NK-92 treated with Interleukin-12 subunit alpha and Interleukin-12 subunit beta, amount 100 ng/mL, for 24 hours (cell line): Measurements from ENCODE around the gene GSTA5.
"Not testable (repeated sequence)": the region's sequence is repeated elsewhere in the genome, so short reads cannot be mapped to it uniquely, and the experiment has no call there.

ENCODE experiments used
- DNase-seq: peaks from one replicate; lab custom pipeline; 2025; lab: John Stamatoyannopoulos, UW

GSTA5 gene

DNA sequence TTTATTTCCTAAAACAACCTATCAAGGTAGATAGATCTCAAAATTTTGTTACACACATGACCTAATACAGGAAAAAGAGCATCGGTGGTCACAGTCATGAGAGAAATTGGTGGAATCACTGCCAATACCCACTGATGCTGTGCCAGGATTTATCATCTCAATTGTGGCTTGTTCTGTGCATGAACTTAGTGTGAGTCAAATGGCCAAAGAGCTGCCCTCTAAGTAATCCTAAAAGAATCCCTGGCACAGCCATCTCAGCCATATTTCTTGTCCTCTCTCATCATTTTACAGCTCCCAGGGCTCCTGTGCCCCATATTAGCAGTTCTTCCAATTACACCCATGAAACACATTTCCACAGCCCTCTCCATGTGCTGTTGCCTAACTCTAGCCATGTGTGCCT, 6.1 kb downstream of the GSTA5 start:
- DNase-seq, result no peak

- not testable (repeated sequence) for DNase-seq
Measured at GRCh38 chr6:52830869-52831268, 9.7 kb downstream of the GSTA5 start.

- no peak for DNase-seq
Measured at GRCh38 chr6:52829046-52829817, 11.4 kb downstream of the GSTA5 start.

DNA sequence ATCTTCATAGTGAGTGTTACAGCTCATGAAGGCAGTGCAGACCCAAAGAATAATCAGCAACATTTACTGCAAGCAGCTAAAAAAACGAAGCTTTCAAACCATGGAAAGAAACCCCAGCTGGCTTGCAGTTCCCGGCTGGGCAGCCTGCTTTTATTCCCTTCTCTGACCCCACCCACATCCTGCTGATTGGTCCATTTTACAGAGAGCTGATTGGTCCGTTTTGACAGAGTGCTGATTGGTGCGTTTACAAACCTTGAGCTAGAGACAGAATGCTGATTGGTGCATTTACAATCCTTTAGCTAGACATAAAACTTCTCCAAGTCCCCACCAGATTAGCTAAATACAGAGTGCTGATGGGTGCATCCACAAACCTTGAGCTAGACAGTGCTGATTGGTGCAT, 12.0 kb downstream of the GSTA5 start:
- not testable (repeated sequence) for DNase-seq

DNA sequence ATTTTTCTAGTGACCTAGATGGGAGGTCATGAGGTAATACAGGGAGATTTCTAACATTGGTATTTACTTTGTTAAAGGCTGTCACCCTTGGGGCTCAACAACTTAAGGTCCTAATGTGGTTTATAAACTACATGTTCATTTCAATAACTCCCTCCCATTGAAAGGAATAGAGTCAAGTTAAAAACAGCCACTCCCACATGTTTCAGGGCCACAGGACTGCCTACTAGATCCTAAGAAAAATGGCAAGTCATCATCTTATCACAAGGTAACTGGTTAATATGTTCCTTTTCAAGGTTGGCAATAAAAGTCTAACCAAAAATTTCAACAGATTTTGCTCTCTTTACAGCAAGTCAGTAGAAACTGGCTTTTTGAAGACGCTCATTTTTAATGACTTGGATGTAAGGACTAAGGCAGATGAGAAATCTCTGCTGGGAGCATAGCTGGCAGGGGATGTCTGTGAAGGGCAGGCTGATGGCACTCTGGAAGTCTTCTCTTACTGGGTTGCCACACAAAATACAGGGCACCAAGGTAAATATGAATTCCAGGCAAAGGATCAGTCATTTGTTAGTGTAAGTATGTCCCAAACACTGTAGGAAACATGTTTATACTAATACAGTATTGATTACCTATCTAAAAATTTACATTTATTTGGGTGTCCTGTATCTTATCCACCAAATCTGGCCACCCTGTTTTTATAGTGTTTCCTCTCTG, 13.4 kb downstream of the GSTA5 start:
- not testable (repeated sequence) for DNase-seq

- no peak for DNase-seq
Measured at GRCh38 chr6:52826513-52826912, 14.1 kb downstream of the GSTA5 start.

DNA sequence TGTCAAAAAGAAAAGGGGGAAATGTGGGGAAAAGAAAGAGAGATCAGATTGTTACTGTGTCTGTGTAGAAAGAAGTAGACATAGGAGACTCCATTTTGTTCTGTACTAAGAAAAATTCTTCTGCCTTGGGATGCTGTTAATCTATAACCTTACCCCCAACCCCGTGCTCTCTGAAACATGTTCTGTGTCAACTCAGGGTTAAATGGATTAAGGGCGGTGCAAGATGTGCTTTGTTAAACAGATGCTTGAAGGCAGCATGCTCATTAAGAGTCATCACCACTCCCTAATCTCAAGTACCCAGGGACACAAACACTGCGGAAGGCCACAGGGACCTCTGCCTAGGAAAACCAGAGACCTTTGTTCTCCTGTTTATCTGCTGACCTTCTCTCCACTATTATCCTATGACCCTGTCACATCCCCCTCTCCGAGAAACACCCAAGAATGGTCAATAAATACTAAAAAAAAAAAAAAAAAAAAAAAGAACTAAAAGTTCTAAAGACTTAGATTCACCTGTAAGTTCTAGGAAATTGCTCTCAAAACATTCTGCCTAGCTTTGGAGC, 14.6 kb downstream of the GSTA5 start:
- DNase-seq, result not testable (repeated sequence)

- DNase-seq, result not testable (repeated sequence)
Measured at GRCh38 chr6:52825270-52825793, 15.3 kb downstream of the GSTA5 start.

GRCh38 chr6:52821842-52822241, 18.8 kb downstream of the GSTA5 start:
- no peak for DNase-seq

- no peak for DNase-seq
Measured at GRCh38 chr6:52820198-52820597, 20.4 kb downstream of the GSTA5 start.

DNA sequence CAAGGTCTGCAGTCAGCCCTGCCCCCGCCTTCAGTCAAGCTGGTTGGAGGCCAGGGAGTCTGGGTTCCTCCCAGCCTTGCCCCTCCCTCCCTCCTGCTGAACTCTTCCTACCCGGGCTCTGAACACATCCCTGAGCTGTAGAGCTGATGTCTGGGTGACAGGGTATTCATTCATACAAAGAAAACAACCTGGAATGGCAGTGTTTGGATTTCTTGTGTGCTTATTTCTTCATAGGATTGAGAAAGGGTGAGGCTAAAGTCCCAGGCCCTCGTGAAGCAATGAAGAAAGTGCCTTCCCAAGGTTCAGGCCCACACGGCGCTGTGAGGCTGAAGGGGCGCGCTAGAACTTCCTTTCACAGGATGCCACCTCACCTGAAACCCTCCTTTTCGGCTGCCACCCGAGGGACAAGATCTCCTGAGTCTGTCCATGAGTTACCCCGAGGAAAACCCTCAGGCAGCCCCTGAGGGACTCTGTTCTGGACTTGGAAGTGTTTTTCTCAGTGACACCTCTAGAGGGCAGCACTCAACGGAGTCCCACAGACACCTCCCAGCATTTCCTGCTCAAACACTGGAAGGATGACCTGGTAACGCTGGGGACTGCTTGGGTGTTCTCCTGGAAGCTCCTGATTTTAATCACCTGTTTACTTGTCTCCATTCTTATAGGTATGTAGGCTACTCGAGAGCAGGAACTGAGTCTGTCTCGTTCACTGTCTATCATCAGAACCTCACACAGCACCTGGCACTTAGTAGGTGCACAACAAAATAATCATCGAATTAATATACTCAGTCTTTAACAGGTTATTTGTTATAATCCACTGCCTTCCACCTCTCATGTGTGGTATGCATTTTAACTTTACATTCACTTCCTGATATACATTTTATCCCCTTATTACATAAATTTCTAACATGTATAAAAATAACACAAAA, 25.2 kb downstream of the GSTA5 start:
- DNase-seq, result no peak

GRCh38 chr6:52814545-52814944, 26.1 kb downstream of the GSTA5 start:
- not testable (repeated sequence) for DNase-seq

DNA sequence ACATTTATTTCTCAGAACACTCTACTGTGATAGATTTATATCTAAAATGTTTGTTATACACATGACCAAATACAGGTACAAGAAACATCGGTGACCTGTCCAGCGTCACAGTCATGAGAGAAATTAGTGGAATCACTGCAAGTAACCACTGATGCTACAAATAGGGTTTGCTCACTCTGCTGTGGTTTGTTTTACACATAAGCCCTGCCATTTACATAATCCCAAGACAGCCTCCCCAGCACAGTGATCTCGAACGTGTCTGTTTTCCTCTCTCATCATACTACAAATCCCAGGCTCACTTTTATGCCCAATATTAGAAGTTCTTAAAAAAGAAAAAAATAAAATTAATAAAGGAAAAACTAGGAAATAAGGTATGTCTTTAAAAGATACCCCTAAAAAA, 30.8 kb downstream of the GSTA5 start:
- not testable (repeated sequence) for DNase-seq

DNA sequence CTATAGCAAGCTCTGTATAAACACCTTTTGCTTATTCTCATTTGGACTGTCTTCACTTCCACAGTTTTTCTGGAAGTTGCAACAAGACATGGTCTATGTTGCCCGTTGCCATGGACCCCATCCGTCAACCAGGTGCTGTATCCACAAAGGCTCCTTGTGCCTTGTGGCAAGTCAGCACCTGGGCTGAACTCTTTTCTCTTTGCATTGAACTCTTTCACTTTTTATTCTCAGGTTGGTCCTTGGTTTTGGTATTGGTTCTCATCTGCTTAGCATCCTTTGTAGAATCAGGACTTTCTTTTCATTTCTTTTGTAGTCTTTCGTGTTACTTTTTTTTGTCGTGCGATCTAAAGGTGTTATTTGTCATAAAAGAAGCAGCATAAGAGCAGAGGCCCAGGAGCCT, 32.0 kb downstream of the GSTA5 start:
- DNase-seq, result no peak

DNA sequence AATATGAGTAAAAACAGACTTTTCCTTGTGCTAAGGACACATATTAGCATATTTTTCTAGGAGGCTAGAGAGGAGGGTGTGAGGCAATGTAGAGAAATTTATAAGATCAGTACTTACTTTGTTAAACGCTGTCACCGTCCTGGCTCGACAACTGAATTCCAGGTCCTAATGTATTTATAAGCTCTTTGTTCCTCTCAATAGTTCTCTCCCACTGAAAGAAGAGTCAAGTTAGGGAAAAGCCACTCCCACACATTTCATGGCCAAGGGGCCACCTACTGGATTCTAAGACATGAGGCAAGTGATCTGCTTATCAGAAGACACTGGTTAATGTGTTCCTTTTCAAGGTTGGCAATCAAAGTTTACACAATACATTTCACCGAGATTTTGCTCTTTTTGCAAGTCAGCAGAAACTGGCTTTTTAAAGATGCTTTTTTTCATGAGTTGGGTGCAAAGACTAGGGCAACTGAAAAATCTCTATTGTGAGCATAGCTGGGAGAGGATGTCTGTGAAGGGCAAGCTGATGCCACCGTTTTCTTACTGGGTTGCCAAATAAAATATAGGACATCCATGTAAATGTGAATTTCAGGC, 36.9 kb downstream of the GSTA5 start, which contains the start of gene GSTA1:
GSTA1 (minus strand) TSS at position 149 of the 588 bp plus-strand sequence. CDS start 4,549 bp downstream, outside the sequence.
- not testable (repeated sequence) for DNase-seq

DNA sequence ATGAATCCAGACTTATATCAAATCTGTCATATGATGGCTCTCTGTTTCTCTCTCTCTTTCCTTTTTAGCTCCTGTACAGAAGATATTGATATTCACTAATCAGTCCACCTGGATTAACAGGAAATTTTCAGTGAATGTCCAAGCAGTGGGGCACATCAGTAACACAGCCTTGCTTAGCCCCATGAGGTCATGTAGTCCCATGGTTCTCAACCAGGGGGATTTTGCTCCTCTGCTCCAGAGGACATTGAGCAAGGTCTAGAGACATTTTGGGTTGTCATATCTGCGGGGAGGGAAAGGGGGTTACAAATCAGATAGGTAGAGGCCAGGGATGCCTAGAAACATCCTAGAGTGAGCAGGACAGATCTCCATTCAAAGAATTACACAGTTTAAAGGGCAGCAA, 37.8 kb downstream of the GSTA5 start:
- DNase-seq, result no peak

DNA sequence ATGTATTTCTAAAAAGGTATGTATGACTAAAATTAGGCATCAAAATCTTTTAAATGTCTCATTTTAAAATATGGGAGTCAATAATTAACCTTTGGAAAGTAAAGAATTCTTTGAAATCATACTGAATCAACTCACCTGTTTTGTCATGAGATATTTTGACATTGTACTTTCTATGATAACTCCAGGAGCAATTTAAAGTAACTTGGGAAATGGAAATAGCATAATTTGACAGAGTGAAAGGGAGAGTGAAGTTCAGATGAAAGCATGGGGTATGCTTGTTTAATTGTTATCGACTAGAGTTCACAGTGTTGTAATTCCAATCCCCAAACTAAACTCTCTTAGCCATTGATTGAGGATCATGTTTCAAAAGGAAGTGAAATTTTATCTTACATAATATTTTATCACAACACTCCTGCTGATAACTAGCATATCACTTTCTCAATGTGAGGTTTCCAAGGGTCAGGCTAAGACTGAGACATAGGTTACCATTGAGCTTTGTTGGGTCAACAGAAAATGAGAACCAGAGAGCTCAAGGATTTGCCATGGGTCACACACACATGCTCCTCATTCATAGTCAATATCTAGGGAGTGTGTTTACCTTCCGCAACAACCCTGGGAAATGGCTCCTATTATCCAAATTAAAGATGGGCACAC, 39.3 kb downstream of the GSTA5 start:
- DNase-seq, result no peak

GRCh38 chr6:52799272-52799671, 41.3 kb downstream of the GSTA5 start:
- DNase-seq, result not testable (repeated sequence)

DNA sequence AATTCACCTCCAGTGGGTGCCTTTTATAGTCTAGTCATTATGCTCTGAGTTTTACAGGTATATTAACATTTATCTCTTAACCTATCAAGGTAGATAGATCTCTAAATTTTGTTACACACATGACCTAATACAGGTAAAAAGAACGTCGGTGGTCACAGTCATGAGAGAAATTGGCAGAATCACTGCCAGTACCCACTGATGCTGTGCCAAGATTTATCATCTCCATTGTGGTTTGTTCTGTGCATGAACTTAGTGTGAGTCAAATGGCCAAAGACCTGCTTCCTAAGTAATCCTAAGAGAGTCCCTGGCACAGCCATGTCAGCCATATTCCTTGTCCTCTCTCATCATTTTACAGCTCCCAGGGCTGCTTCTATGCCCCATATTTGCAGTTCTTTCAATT, 46.2 kb downstream of the GSTA5 start:
- DNase-seq, result not testable (repeated sequence)

GRCh38 chr6:52790861-52791260, 49.8 kb downstream of the GSTA5 start:
- DNase-seq, result no peak

DNA sequence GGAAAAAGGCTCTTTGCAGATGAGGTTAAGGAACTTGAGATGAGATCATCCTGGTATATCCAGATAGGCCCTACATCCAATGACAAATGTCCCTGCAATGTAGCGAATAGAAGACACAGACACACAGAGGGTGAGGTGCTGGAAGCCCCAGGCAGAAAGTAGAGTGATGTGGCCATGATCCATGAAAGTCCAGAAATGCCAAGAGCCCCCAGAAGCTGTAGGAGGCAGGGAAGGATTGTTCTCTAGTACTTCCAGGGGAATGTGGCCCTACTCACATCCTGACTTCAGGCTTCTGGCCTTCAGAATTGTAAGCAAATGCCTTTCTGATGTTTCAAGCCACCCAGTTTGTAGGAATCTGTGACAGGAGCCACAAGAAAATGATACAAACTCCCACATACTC, 51.0 kb downstream of the GSTA5 start:
- DNase-seq, result not testable (repeated sequence)
